AG09319 (cell line): ENCODE results near the gene ANGEL1.

ENCODE experiments used
- DNase-seq: peaks from one replicate; pipeline ENCODE4 v3.0.0-alpha.2; 2010; ENCODE audit warnings: low read depth; ENCODE audit errors: extremely low read depth
- TF ChIP-seq, protein P1 (sequence below): IDR thresholded peaks from 2 replicates; pipeline ENCODE4 v1.5.1; 2011; ENCODE audit warnings: low read depth, mild to moderate bottlenecking, inconsistent platforms, low read length, moderate library complexity

Gene ANGEL1

GRCh38 chr14:76808011-76808410 lies 4.7 kb downstream of the ANGEL1 start:
- no peak for DNase-seq
- TF ChIP-seq, protein P1, sequence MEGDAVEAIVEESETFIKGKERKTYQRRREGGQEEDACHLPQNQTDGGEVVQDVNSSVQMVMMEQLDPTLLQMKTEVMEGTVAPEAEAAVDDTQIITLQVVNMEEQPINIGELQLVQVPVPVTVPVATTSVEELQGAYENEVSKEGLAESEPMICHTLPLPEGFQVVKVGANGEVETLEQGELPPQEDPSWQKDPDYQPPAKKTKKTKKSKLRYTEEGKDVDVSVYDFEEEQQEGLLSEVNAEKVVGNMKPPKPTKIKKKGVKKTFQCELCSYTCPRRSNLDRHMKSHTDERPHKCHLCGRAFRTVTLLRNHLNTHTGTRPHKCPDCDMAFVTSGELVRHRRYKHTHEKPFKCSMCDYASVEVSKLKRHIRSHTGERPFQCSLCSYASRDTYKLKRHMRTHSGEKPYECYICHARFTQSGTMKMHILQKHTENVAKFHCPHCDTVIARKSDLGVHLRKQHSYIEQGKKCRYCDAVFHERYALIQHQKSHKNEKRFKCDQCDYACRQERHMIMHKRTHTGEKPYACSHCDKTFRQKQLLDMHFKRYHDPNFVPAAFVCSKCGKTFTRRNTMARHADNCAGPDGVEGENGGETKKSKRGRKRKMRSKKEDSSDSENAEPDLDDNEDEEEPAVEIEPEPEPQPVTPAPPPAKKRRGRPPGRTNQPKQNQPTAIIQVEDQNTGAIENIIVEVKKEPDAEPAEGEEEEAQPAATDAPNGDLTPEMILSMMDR: no peak

DNA sequence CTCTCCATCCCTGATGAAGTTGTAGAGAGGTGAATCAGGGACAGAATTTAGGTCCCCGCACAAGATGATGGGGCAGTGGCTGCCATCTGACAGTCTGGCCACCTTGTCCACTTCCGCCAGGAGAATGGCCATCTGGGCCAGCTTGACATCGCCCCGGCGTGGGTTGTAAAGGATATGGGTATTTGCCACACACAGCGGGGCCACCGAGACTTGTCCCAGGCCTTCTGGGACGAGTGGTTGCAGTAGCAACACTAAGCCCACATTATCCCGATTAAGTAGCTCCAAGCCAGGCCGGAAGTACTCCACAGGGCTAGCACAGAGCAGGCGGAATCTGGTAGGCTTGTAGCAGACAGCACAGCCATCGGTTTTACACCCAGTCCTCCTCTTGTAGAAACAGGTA lies 6.2 kb downstream of the ANGEL1 start:
- TF ChIP-seq, protein P1: no peak
- no peak for DNase-seq

- DNase-seq: no peak
- TF ChIP-seq, protein P1: no peak
Measured at GRCh38 chr14:76793956-76794355, 18.7 kb downstream of the ANGEL1 start.

- TF ChIP-seq, protein P1: no peak
- no peak for DNase-seq
Measured at GRCh38 chr14:76793324-76793723, 19.4 kb downstream of the ANGEL1 start.

DNA sequence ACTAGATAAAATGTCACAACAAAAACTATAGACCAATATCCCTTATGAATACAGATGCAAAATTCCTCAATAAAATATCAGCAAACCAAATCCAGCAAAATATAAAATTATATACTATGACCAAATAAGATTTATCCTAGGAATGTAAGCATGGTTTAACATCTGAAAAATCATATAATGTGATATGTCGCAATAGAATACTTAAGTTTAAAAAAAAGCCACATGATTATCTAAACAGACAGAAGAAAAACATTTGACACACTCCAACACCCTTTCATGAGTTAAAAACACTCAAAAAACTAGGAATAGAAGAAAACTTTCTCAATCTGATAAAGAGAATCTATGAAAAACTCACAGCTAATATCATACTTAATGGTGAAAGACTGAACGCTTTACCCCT lies 20.3 kb downstream of the ANGEL1 start:
- no peak for DNase-seq
- TF ChIP-seq, protein P1: no peak

GRCh38 chr14:76786601-76787000 lies 26.1 kb downstream of the ANGEL1 start:
- no peak for DNase-seq
- TF ChIP-seq, protein P1: no peak

- DNase-seq: no peak
- TF ChIP-seq, protein P1: peak; percentile 90
Measured at GRCh38 chr14:76784881-76785280, 27.8 kb downstream of the ANGEL1 start.
